Left colon (tissue), 2 donors: ENCODE data around the gene BDNF. TPM values are rescaled to one million over a fixed set of nuclear protein-coding genes. Genes with fewer than 3 reads are reported as not detected.
"Not testable (repeated sequence)": the region's sequence is repeated elsewhere in the genome, so short reads cannot be mapped to it uniquely, and the experiment has no call there.

ENCODE experiments used
- ATAC-seq: fragments of 200-7000 bp; cut with Tn5 transposase; one replicate; pipeline ENCODE4 v1.9.1; 2020; ENCODE audit warnings: mild to moderate bottlenecking, moderate library complexity
- DNase-seq, 2 donors: peaks; one replicate each; pipeline ENCODE4 v3.0.0-alpha.2; 2020
- intact Hi-C, 2 donors: fragments of 100-400 bp; cut with DNase I in 1 of 2; cut with micrococcal nuclease in 1 of 2; formaldehyde crosslinking; loops; one replicate each; pipeline versions ENCODE4 v1.11.2 to v1.14.0; 2022; cut with DNase I, micrococcal nuclease
- total RNA-seq, 2 donors: library from RNA; stranded (reverse); fragmentation: NEBNext Ultra II Directional; extraction: Animal tissue kit (Norgen Biotek cat#: 25700); gene quantifications; one replicate each; pipeline ENCODE4 v1.2.1, GENCODE V29; 2021
- donor health status: DM: no; HTN: no; CAD: no.
- donor health status: DM: yes; HTN: yes; CAD: no.

BDNF gene
- total RNA-seq, 2 donors from 2014 or later = 0.11 to 0.15 TPM

DNA sequence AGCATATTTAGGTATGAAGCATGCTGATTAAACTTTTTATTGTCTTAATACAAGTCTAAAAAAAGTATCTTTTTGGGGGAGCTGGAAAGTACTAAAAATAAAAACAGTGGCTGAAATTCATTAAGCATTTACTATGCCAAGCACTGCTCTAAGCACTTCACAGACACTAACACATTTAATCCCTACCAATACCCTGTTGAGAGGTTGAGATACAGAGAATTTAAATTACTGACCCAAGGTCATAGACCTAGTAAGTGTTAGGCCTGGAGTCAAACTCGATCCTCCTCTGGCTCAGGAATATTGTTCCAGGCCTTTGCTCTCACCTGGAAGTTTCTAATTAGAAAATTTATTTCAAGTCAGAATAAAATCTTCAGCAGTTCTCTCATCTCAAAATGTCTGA, 18.6 kb downstream of the BDNF start:
- ATAC-seq = no peak
- intact Hi-C loops = no loop called here
- DNase-seq = no peak

DNA sequence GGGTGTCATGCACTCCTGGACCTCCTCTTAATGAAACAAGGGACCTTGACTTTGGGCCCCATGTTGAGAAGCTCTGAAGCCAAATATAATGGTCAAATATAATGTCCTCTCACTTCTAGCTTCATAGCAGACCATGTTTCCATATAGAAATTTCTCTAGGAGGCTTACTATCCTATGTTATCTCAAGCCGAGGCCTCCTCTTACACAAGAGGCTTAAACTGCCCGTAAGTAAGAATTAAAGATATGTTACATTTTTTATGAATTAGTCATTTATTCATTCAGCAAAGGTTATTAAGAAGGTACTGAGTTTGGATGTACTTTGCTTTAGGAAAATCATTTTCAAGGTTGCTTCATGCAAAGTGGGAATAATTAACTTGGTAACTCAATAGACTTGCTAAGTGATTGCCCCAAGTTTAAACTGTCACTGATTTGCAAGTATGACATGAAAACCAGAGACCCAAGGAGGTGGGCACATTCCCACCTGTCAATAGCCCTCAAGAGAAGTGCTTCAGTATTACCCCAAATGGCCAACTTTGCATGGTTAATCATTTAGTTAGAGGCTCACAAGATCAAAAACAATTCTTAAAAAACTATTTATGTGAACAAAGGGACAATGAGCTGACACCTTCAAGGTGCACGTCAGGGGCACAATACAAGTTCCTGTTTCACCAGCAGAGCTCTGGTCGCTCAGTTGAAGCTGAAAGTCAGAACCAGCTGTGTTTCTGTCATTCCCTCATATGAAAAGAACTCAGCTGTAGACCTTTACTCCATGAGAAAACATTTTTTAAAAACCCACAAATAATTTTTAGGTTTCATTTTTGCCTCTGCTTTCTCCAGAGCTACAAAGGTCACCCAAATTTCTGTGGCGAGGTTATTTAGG, 20.9 kb downstream of the BDNF start:
- no peak for ATAC-seq
- no peak for DNase-seq
- intact Hi-C loops = no loop called here

DNA sequence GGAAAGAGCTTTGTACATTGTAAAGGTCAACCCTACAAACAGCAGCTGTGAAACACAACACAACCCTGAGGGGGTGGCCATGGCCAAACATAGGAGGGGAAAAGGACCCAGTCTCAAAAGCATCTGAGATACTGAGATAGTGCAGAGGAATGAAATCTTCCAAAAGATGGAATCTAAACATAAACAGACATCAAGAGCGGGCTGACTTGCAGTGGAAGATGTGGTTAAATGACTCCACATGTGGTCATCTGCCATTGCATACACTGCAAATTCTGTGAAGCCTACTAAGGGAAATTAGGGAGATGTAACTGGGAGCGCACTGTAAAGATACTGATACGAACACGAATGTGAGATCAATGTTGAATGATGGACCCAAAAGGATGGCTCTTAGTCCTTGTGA, 22.0 kb downstream of the BDNF start:
- ATAC-seq = no peak
- intact Hi-C loops = no loop called here
- no peak for DNase-seq

DNA sequence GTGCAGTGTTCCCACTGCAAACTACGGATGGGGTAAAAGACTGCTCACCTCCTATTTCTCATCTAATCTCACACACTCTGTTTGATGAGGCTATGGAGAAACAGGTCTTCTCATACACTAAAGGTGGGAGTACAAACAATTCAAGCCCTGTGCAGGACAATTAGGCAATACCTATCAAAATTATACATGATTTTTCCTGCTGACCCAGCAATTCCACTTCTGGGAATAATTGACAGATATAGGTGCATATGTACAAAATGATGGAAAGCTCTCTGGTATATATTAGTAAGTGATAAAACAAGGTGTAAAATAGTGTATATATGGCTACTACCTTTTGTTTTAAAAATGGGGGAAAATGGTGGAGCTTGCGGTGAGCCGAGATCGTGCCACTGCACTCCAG, 23.1 kb downstream of the BDNF start:
- DNase-seq (no peak), ATAC-seq (no peak)
- intact Hi-C loops = no loop called here

DNA sequence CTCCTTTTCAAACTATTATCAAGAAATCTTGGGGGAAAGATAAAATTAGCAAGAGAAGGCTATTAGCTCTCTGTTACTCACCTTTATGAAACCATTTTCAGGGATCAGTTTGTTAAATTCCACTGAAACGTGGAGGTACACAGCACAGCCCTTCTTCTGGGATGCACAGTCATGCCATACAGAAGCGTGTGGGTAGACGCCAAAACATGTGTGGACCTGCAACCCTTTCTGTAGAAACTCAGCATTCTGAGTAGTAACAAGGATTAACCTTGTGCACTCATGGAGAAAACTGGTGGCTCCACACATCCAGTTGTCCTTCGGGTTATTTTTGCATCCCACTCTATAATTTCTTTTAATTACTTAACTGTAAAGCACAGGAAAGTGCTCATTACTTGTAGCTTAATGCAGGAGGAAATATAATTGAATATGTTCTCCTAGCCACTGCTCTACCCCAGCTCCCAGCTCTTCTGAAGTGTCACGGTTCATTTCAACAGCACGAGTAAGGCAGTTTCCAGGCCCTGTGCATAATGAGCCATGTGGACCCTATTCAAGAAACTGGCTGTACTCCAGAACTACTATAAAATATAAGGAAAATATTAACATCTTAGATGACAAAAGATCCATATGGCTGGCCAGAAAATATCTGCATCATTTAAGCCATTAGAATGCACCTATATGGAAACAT, 26.1 kb downstream of the BDNF start:
- intact Hi-C loops = no loop called here
- ATAC-seq (no peak), DNase-seq (no peak)

DNA sequence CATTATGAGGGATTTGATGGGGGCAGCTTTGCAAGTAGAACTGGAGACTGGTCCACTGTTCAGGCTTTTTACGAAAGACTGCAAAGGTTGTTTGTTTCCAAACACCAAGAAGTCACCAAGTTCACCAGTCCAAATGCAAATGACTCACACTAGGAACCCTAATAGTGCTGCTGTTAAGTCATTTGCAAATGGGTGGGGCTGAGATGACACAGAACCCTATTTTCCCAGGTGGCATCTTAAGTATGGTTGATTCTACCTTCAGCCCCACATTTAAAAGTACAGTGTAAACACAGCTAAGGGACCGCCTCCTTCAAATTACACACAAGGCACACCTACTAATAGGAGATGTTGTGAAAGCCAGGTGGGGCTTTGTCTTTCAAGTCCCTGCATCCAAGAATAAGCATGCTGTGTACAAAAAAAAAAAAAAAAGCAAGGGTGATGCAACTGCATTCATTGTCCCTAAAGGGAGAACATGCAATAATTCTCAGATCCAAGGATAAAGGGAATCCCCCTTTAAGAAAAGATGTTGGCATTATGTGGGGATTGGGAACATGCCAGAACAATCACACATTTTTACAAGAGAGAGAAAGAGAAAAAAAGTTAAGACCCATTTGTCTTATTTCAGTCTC, 27.3 kb downstream of the BDNF start:
- intact Hi-C loops = no loop called here
- DNase-seq = no peak
- no peak for ATAC-seq

DNA sequence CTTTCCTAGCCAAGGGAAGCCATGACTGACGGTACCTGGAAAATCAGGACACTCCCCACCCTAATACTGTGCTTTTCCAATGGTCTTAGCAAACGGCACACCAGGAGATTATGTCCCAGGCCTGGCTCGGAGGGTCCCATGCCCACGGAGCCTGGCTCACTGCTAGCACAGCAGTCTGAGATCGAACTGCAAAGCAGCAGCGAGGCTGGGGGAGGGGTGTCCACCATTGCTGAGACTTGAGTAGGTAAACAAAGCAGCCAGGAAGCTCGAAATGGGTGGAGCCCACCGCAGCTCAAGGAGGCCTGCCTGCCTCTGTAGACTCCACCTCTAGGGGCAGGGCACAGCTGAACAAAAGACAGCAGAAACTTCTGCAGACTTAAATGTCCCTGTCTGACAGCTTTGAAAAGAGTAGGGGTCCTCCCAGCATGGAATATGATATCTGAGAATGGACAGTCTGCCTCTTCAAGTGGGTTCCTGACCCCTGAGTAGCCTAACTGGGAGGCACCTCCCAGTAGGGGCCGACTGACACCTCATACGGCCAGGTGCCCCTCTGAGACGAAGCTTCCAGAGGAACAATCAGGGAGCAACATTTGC, 34.6 kb downstream of the BDNF start:
- DNase-seq, ATAC-seq, intact Hi-C loops: not testable (repeated sequence)

DNA sequence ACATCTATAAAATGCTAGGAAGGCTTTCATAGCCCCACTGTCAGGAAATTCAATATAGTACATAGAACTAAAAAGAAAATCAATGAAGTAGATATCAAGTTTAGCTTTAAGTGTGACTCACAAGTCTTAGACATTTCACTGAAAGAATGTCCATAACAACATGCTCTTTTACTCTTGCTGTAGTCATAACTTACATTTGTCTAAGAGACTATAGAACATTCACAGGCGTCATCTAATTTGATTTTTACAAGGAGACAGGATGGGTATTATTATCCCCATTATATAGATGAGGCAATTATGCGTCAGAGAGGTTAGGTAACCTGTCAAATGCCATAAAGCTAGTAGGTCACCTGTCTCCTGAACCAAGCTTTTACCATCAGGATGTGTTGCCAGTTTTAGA, 36.9 kb downstream of the BDNF start:
- no peak for DNase-seq
- ATAC-seq = no peak
- intact Hi-C loops = no loop called here

DNA sequence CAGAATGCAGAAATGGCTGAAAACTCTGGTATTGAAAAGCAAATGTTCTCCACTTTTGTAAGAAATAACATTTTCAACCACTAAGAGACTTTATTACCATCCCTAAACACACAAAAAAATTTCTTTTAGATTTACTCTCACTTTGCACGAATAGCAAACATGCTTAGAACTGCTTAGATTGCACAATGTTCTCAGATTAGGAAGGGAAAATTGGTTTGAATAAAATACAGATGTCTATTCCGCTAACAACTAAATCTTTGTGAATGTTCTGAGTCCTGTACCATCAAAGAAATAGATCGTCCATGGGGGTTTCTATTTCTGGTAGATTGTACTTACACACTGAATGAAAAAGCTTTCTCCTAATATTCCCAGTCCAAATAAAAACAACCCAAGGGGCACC, 40.1 kb downstream of the BDNF start:
- intact Hi-C loops = no loop called here
- no peak for ATAC-seq
- no peak for DNase-seq

DNA sequence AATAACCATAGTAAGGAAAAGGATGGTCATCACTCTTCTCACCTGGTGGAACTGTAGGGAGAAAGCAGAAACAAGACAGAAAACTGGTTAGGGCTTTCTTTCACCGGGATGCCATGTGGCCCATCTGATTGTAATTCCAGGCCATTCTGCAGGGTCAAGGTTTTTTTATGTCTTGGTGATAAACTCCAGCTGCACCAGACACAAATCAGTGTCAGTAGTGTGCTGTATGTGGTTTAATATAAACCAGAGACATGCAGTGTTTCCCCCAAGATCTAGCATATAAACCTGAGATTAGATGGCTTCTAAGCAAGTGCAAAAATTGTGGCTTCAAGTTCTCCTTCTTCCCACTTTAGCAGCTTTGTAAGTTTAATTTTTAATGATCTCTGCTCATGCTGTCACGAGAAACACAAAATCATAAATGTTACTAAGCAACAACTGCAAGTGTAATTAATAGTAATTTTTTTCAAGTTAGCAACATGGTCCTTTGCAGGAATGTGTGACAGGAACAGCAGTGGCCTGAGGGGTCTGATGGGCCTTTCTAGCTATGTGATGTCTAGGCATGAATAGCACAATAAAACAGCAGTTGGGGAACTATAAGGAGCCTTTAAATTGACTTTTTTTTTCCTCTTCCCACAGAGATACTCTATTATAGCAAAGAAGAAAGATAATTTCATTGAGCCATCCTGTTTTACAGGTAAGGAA, 41.6 kb downstream of the BDNF start:
- ATAC-seq (no peak), DNase-seq (no peak)
- intact Hi-C loops = no loop called here

DNA sequence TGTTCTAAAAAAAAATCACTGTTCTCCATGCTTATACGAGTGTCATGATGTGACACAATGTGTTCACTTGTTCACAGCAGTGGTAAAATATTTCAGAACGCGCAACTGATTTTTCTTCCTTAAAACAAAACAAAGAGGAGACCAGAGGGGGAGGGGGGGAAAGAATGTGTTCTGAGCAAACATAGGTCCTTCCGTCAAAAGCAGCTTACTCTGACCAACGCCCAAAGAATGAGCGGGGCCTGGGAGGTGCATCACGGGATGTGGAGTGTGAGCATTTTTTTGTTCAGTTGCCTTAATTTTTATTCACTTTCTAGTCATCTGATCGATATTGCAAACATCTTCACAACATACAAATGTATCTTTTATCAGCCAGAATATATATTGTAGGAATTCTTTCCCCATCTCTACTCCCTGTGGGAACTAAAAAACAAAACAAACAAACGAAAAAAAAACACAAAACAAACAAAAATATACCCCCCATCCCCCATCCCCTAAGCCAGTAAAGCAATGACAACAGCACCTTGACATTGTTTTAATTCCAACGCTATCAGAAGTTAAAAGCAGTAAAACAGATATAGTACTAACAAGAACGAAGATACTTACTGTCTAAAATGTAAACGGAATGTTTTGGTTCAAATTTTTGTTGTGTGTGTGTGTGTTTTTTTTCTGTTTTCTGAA, 43.3 kb downstream of the BDNF start:
- no peak for ATAC-seq
- intact Hi-C loops = no loop called here

DNA sequence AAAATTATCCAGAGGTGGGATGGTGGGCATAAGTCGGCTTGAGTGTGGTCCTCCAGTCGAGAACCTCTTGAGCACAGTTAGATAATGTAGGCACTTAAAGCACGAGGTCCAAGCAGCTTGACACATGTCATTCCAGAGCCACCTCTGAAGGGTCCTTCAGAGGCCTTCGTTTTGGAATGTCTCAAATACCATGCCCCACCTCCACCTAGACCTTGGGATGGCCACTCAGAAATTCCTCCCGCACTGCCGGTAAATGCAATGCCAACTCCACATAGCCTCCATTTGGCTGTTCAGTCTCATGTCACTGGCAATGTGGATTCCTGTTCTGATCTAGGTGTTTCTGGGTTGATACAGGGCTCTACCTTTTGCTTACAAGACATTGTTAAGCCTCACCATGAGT, 43.9 kb downstream of the BDNF start:
- ATAC-seq (no peak), DNase-seq (no peak)
- intact Hi-C loops = no loop called here

More for the DNA sequence above, 43.3 kb downstream of the BDNF start:
- no peak for DNase-seq

DNA sequence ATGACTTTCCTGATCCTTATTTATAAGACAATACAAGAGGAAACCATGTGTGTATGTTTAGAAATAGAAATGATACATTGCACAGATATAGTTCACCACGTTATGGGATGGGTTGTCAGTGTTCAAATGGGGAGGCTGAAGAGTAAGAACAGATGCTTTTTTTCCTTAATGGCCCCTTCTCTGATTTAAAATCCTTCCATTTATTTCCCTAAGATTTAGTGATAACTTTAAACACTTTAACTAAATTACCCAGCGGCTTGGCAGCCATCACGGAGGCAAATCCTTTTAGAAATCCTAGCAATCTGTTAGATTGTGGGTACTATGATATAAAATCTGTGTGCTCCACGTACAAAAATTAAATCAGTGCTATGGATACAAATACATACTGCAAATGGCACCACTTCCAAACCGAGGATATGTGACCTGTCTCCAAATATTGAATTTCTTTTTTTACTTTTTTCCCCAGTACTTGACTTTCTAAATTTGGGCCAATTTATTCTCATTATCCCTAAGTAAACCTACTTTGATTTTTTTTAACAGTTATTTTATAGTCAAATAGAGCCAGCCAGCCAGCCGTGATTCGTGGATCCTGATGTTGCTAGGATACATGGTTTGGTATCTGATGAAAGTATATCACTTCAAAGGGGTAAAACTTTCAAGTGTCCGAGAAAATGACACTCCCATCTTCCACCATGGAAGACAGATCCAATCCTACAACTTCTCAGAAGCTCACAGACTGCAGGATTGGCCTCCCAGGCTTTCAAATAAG, 46.1 kb downstream of the BDNF start:
- intact Hi-C loops = no loop called here
- ATAC-seq (no peak), DNase-seq (no peak)

DNA sequence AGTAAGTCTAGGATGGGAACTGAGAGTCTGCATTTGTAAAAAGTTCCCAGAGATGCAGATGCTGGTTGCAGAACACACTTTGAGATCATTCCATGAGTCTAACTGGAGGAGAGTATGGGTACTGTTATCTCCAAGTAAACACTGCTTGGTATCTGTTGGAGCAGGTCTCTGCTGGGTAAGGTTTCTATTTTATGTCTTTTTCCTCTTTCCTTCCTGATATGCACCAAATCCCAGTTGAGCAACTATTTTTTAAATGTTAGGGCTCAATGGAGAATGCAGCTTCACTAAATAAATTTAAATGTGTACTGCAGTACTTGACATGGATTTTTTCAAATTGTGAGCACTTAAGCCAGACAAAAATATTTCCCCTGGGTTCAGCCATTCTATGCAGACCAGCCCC, 48.5 kb downstream of the BDNF start:
- ATAC-seq (no peak), DNase-seq (no peak)
- intact Hi-C loops = no loop called here

DNA sequence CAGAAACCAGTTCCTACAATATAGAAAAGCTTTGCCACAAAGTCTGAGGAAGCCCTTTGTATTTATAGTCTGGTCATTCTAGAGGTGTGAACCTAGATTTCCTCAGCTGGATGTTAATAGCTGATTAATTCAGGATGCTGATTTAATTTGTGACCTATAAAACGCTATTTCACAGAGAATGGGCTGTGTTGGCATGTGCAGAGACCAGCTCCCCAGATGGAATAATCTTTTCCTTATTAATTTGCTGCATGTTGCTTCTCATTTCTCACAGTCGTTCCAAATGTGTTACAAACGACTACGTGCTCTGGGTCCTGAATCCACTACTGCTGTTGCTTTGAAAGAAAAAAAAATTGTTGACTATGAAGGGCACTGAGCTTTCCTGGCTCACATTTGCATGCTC, 49.3 kb downstream of the BDNF start:
- no peak for ATAC-seq
- intact Hi-C loops = no loop called here
- no peak for DNase-seq

DNA sequence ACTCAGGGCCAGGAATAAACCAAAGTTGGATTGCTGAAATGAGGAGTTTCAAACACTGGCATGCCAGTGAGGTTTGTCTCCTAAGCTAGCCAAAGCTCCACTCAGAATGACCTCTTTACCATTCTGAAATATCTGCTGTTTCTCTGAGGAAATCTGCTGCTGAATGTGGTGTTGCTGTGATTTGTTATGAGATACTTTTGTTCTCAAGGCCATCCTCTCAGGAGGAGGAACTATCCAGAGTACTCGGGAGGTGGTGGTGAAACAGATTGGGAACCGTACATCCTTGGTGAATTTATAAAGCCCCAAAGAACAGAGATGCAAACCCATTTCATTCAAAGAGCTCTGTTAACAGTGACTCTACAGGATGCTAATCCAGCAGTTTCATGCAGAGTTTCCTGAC, 50.5 kb downstream of the BDNF start:
- ATAC-seq = no peak
- intact Hi-C loops = no loop called here
- no peak for DNase-seq

DNA sequence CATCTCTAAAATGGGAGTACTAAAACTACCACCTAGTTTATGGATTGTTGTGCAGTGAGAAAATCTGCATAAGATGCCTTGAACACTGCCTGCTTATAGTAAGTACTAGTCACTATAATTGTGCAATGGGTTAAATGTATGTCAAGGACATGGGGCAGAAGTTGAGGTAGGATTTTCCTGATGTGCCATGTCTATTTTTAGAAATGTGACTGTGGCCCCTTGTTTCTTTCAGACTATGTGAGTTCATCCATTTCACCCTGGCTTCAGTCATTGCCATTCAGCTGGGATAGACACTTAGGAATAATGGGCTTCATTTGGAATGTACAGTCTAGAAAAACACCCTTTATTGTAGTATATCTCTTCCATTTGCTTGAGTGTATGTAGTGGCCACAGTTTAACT, 51.4 kb downstream of the BDNF start:
- intact Hi-C loops = no loop called here
- ATAC-seq = no peak
- no peak for DNase-seq
